H1 (cell line): Measurements from ENCODE around the gene NUP107. TPM values are rescaled to one million over a fixed set of nuclear protein-coding genes. Genes with fewer than 3 reads are reported as not detected.

ENCODE experiments used
- KDM5A ChIP-seq: fragments of 200-600 bp; IDR thresholded peaks from 2 replicates; pipeline ENCODE4 v1.7.1; 2012; ENCODE audit warnings: mild to moderate bottlenecking, low read length, inconsistent platforms, mixed read lengths
- polyA plus RNA-seq, 7 experiments: library from polyadenylated mRNA; depleted of rRNA in 3 of 7; stranded (reverse) in 5 of 7; unstranded in 2 of 7; fragments of >200 nt in 5 of 7; fragments of 200-250 nt in 2 of 7; gene quantifications; 1 replicate in 5 of 7; 2 replicates in 1 of 7; 4 replicates in 1 of 7; pipeline versions ENCODE4 v1.2.1 to v1.2.3, GENCODE V29; 2011 to 2013; ENCODE audit warnings: missing spikeins in 2 of 7, mixed read lengths in 2 of 7
- total RNA-seq: library from RNA; stranded (reverse); fragmentation: NEBNext Ultra II Directional; extraction: Animal tissue kit (Norgen Biotek cat#: 25700); gene quantifications from 2 replicates; pipeline ENCODE4 v1.2.1, GENCODE V29; 2021
- TF ChIP-seq, protein P1 (sequence below): fragments of 300-600 bp; sonication (generic); IDR thresholded peaks from 2 replicates; pipeline ENCODE4 v1.7.1; 2012; ENCODE audit warnings: low read length, moderate library complexity, mild to moderate bottlenecking, inconsistent platforms; ENCODE audit not compliant: insufficient replicate concordance
- TF ChIP-seq, protein P2 (sequence below): IDR thresholded peaks from 2 replicates; pipeline ENCODE4 v1.6.1; 2012; ENCODE audit warnings: inconsistent platforms

Gene NUP107
- total and polyA plus RNA-seq, 2 of the 8 experiments (the other 6 are each of a cell fraction or from before 2014, with no cell fraction given), result 46.1 to 141 TPM

- TF ChIP-seq, protein P1, sequence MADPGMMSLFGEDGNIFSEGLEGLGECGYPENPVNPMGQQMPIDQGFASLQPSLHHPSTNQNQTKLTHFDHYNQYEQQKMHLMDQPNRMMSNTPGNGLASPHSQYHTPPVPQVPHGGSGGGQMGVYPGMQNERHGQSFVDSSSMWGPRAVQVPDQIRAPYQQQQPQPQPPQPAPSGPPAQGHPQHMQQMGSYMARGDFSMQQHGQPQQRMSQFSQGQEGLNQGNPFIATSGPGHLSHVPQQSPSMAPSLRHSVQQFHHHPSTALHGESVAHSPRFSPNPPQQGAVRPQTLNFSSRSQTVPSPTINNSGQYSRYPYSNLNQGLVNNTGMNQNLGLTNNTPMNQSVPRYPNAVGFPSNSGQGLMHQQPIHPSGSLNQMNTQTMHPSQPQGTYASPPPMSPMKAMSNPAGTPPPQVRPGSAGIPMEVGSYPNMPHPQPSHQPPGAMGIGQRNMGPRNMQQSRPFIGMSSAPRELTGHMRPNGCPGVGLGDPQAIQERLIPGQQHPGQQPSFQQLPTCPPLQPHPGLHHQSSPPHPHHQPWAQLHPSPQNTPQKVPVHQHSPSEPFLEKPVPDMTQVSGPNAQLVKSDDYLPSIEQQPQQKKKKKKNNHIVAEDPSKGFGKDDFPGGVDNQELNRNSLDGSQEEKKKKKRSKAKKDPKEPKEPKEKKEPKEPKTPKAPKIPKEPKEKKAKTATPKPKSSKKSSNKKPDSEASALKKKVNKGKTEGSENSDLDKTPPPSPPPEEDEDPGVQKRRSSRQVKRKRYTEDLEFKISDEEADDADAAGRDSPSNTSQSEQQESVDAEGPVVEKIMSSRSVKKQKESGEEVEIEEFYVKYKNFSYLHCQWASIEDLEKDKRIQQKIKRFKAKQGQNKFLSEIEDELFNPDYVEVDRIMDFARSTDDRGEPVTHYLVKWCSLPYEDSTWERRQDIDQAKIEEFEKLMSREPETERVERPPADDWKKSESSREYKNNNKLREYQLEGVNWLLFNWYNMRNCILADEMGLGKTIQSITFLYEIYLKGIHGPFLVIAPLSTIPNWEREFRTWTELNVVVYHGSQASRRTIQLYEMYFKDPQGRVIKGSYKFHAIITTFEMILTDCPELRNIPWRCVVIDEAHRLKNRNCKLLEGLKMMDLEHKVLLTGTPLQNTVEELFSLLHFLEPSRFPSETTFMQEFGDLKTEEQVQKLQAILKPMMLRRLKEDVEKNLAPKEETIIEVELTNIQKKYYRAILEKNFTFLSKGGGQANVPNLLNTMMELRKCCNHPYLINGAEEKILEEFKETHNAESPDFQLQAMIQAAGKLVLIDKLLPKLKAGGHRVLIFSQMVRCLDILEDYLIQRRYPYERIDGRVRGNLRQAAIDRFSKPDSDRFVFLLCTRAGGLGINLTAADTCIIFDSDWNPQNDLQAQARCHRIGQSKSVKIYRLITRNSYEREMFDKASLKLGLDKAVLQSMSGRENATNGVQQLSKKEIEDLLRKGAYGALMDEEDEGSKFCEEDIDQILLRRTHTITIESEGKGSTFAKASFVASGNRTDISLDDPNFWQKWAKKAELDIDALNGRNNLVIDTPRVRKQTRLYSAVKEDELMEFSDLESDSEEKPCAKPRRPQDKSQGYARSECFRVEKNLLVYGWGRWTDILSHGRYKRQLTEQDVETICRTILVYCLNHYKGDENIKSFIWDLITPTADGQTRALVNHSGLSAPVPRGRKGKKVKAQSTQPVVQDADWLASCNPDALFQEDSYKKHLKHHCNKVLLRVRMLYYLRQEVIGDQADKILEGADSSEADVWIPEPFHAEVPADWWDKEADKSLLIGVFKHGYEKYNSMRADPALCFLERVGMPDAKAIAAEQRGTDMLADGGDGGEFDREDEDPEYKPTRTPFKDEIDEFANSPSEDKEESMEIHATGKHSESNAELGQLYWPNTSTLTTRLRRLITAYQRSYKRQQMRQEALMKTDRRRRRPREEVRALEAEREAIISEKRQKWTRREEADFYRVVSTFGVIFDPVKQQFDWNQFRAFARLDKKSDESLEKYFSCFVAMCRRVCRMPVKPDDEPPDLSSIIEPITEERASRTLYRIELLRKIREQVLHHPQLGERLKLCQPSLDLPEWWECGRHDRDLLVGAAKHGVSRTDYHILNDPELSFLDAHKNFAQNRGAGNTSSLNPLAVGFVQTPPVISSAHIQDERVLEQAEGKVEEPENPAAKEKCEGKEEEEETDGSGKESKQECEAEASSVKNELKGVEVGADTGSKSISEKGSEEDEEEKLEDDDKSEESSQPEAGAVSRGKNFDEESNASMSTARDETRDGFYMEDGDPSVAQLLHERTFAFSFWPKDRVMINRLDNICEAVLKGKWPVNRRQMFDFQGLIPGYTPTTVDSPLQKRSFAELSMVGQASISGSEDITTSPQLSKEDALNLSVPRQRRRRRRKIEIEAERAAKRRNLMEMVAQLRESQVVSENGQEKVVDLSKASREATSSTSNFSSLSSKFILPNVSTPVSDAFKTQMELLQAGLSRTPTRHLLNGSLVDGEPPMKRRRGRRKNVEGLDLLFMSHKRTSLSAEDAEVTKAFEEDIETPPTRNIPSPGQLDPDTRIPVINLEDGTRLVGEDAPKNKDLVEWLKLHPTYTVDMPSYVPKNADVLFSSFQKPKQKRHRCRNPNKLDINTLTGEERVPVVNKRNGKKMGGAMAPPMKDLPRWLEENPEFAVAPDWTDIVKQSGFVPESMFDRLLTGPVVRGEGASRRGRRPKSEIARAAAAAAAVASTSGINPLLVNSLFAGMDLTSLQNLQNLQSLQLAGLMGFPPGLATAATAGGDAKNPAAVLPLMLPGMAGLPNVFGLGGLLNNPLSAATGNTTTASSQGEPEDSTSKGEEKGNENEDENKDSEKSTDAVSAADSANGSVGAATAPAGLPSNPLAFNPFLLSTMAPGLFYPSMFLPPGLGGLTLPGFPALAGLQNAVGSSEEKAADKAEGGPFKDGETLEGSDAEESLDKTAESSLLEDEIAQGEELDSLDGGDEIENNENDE, result no peak
- TF ChIP-seq, protein P2, sequence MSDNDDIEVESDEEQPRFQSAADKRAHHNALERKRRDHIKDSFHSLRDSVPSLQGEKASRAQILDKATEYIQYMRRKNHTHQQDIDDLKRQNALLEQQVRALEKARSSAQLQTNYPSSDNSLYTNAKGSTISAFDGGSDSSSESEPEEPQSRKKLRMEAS, result no peak
- no peak for TF ChIP-seq KDM5A
These were observed 99.0 kb downstream of the NUP107 start (continued) for GRCh38 chr12:68785823-68786222.
